H1 (cell line): ENCODE results near the gene DKK1. TPM values are rescaled to one million over a fixed set of nuclear protein-coding genes. Genes with fewer than 3 reads are reported as not detected.

Experiments
- CTCF ChIA-PET: fragments of 300-600 bp; sonication (Branson Sonifier 250); formaldehyde crosslinking; loops from one replicate; lab custom pipeline; 2021; ENCODE audit not compliant: partially characterized antibody; lab: Charles Lee
- POLR2A ChIA-PET: fragments of 300-600 bp; sonication (Branson Sonifier 250); formaldehyde crosslinking; loops from one replicate; lab custom pipeline; 2021; ENCODE audit warnings: inconsistent platforms; ENCODE audit not compliant: partially characterized antibody; lab: Charles Lee
- DNase-seq, 2 experiments: peaks; one replicate each; pipeline versions ENCODE4 v3.0.0 to v3.0.0-alpha.2; 2010 to 2022; ENCODE audit warnings: low spot score in 2 of 2, low read depth in 1 of 2, mixed read lengths in 1 of 2
- FAIRE-seq: peaks from 2 replicates; lab custom pipeline; 2011; peaks lifted over from hg19 to GRCh38; lab: Jason Lieb, UNC
- H2AFZ ChIP-seq: 2 replicates; pipeline ENCODE4 v1.8.1; 2012; ENCODE audit warnings: low read length, inconsistent platforms
- H2AK5ac ChIP-seq: 2 replicates; pipeline ENCODE4 v1.6.1; 2013; ENCODE audit warnings: low read depth, low read length
- H2BK120ac ChIP-seq: replicated peaks from 2 replicates; pipeline ENCODE3; 2013; ENCODE audit warnings: low read depth, low read length, inconsistent platforms
- H2BK12ac ChIP-seq: 2 replicates; pipeline ENCODE4 v1.6.1; 2013; ENCODE audit warnings: low read depth, low read length
- H2BK15ac ChIP-seq: 2 replicates; pipeline ENCODE4 v1.6.1; 2013; ENCODE audit warnings: low read length
- H2BK20ac ChIP-seq: 2 replicates; pipeline ENCODE4 v1.6.1; 2013; ENCODE audit warnings: low read length
- H2BK5ac ChIP-seq: 2 replicates; pipeline ENCODE4 v1.6.1; 2013; ENCODE audit warnings: low read depth, low read length
- H3K14ac ChIP-seq: 2 replicates; pipeline ENCODE4 v1.6.1; 2013; ENCODE audit warnings: inconsistent platforms; ENCODE audit not compliant: insufficient read length
- H3K18ac ChIP-seq: 2 replicates; pipeline ENCODE4 v1.6.1; 2013; ENCODE audit warnings: low read length; ENCODE audit errors: extremely low read depth
- H3K23ac ChIP-seq: 2 replicates; pipeline ENCODE4 v1.6.1; 2013; ENCODE audit warnings: inconsistent platforms; ENCODE audit not compliant: insufficient read length
- H3K23me2 ChIP-seq: 2 replicates; pipeline ENCODE4 v1.6.1; 2013; ENCODE audit warnings: low read depth, low read length
- H3K27ac ChIP-seq: 2 replicates; pipeline ENCODE4 v1.6.1; 2011; ENCODE audit warnings: low read depth, low read length, inconsistent platforms
- H3K27me3 ChIP-seq, 4 experiments: replicated peaks in 1 of 4; 1 replicate in 1 of 4; 2 replicates in 3 of 4; pipeline versions ENCODE4 v1.6.1 to v1.8.1; 2011 to 2013; ENCODE audit warnings: low read length in 3 of 4, mild to moderate bottlenecking in 3 of 4, inconsistent platforms in 2 of 4, mixed read lengths in 2 of 4, moderate library complexity in 1 of 4; ENCODE audit not compliant: control insufficient read depth in 3 of 4, insufficient read depth in 3 of 4; ENCODE audit errors: extremely low read depth in 1 of 4
- H3K36me3 ChIP-seq, 4 experiments: 2 replicates each; pipeline versions ENCODE4 v1.6.1 to v1.8.1; 2011 to 2013; ENCODE audit warnings: mild to moderate bottlenecking in 4 of 4, low read length in 3 of 4, moderate library complexity in 2 of 4, control low read depth in 1 of 4, inconsistent platforms in 1 of 4; ENCODE audit not compliant: insufficient read depth in 4 of 4, control insufficient read depth in 2 of 4
- H3K4ac ChIP-seq: replicated peaks from 2 replicates; pipeline ENCODE3; 2013; ENCODE audit warnings: low read length, low read depth, mixed read lengths, inconsistent platforms; ENCODE audit not compliant: insufficient read length
- H3K4me1 ChIP-seq, 4 experiments: replicated peaks in 1 of 4; 1 replicate in 1 of 4; 2 replicates in 3 of 4; pipeline versions ENCODE4 v1.6.1 to v1.8.1; 2011 to 2013; ENCODE audit warnings: low read length in 3 of 4, inconsistent platforms in 2 of 4, mixed read lengths in 1 of 4; ENCODE audit not compliant: insufficient read depth in 4 of 4, control insufficient read depth in 3 of 4
- H3K4me2 ChIP-seq, 2 experiments: 2 replicates each; pipeline versions ENCODE4 v1.6.1 to v1.8.1; 2011 to 2013; ENCODE audit warnings: low read depth in 2 of 2, low read length in 2 of 2, control low read depth in 1 of 2, inconsistent platforms in 1 of 2, mild to moderate bottlenecking in 1 of 2; ENCODE audit not compliant: insufficient read depth in 1 of 2
- H3K4me3 ChIP-seq, 4 experiments: fragments of 200-600, 300-600 bp in 1 of 4; sonication (generic), shearing (Covaris generic), sonication (Bioruptor Twin) in 1 of 4; 2 replicates each; pipeline versions ENCODE4 v1.5.1 to v1.8.1; 2011 to 2016; ENCODE audit warnings: low read length in 4 of 4, low read depth in 3 of 4, control low read depth in 2 of 4, inconsistent platforms in 2 of 4, mild to moderate bottlenecking in 2 of 4, mixed read lengths in 1 of 4, moderate library complexity in 1 of 4; ENCODE audit not compliant: insufficient read depth in 2 of 4; ENCODE audit errors: extremely low read depth in 1 of 4
- H3K56ac ChIP-seq: replicated peaks from 2 replicates; pipeline ENCODE3; 2013; ENCODE audit warnings: low read depth, mild to moderate bottlenecking, mixed read lengths, low read length, inconsistent platforms; ENCODE audit not compliant: insufficient read length
- H3K79me1 ChIP-seq: 2 replicates; pipeline ENCODE4 v1.6.1; 2013; ENCODE audit warnings: low read depth, low read length, control low read depth
- H3K79me2 ChIP-seq, 2 experiments: 2 replicates each; pipeline versions ENCODE4 v1.6.1 to v1.8.1; 2012 to 2013; ENCODE audit warnings: low read length in 2 of 2, mild to moderate bottlenecking in 2 of 2, inconsistent platforms in 1 of 2; ENCODE audit not compliant: insufficient read depth in 2 of 2, control insufficient read depth in 1 of 2
- H3K9ac ChIP-seq, 4 experiments: replicated peaks in 1 of 4; 1 replicate in 1 of 4; 2 replicates in 3 of 4; pipeline versions ENCODE4 v1.6.1 to v1.8.1; 2011 to 2013; ENCODE audit warnings: low read depth in 3 of 4, low read length in 3 of 4, control low read depth in 2 of 4, mild to moderate bottlenecking in 2 of 4, moderate library complexity in 2 of 4, inconsistent platforms in 1 of 4; ENCODE audit errors: extremely low read depth in 1 of 4
- H3K9me3 ChIP-seq, 2 experiments: 2 replicates each; pipeline versions ENCODE4 v1.6.1 to v1.8.1; 2012 to 2013; ENCODE audit warnings: mild to moderate bottlenecking in 2 of 2, moderate library complexity in 2 of 2, control low read depth in 1 of 2, inconsistent platforms in 1 of 2, low read depth in 1 of 2, low read length in 1 of 2, mixed read lengths in 1 of 2; ENCODE audit not compliant: insufficient read depth in 2 of 2
- H4K20me1 ChIP-seq, 2 experiments: replicated peaks in 1 of 2; 2 replicates each; pipeline versions ENCODE3 to v1.8.1; 2011 to 2013; ENCODE audit warnings: inconsistent platforms in 2 of 2, low read length in 2 of 2, mild to moderate bottlenecking in 1 of 2; ENCODE audit not compliant: insufficient read depth in 2 of 2, control insufficient read depth in 1 of 2
- H4K5ac ChIP-seq: 2 replicates; pipeline ENCODE4 v1.6.1; 2013; ENCODE audit warnings: low read length, low read depth, mixed read lengths, inconsistent platforms; ENCODE audit not compliant: insufficient read length
- H4K8ac ChIP-seq: 2 replicates; pipeline ENCODE4 v1.8.0; 2013; ENCODE audit warnings: mild to moderate bottlenecking, moderate library complexity, low read length, inconsistent platforms; ENCODE audit not compliant: insufficient read depth; ENCODE audit errors: extremely low read depth
- H4K91ac ChIP-seq: replicated peaks from 2 replicates; pipeline ENCODE3; 2013; ENCODE audit warnings: low read length, mixed read lengths, inconsistent platforms; ENCODE audit not compliant: insufficient read length
- CHD2 ChIP-seq: IDR thresholded peaks from 2 replicates; pipeline ENCODE4 v1.6.1; 2012; ENCODE audit warnings: low read length, improper control_type of control experiment
- EZH2 ChIP-seq: fragments of 200-600 bp; sonication (generic); IDR thresholded peaks from 2 replicates; pipeline ENCODE4 v1.7.1; 2012; ENCODE audit warnings: low read depth, mild to moderate bottlenecking, moderate library complexity, low read length, inconsistent platforms; ENCODE audit not compliant: severe bottlenecking
- HDAC2 ChIP-seq, 2 experiments: fragments of 300-600 bp in 1 of 2; sonication (generic) in 1 of 2; IDR thresholded peaks; 2 replicates each; pipeline ENCODE4 v1.6.1; 2011 to 2012; ENCODE audit warnings: low read depth in 2 of 2, low read length in 2 of 2, mild to moderate bottlenecking in 2 of 2, moderate library complexity in 2 of 2, borderline replicate concordance in 1 of 2, inconsistent platforms in 1 of 2
- JUN ChIP-seq: IDR thresholded peaks from 2 replicates; pipeline ENCODE4 v1.6.1; 2011; ENCODE audit warnings: low read depth, mild to moderate bottlenecking, improper control_type of control experiment, low read length
- RBBP5 ChIP-seq: IDR thresholded peaks from 2 replicates; pipeline ENCODE4 v1.7.1; 2012; ENCODE audit warnings: low read depth, mild to moderate bottlenecking, inconsistent platforms, low read length, moderate library complexity, borderline replicate concordance
- SIX5 ChIP-seq: IDR thresholded peaks from 2 replicates; pipeline ENCODE4 v1.6.1; 2011; ENCODE audit warnings: mild to moderate bottlenecking, low read depth, low read length
- TBP ChIP-seq: IDR thresholded peaks from 2 replicates; pipeline ENCODE4 v1.6.1; 2011; ENCODE audit warnings: low read depth, low read length, improper control_type of control experiment
- WGBS, 2 experiments: shearing (Covaris generic) in 1 of 2; methylation state at CpG; one replicate each; pipeline versions ENCODE4 v1.1.6 to v1.1.7; 2013 to 2015; ENCODE audit warnings: low lambda C conversion rate in 2 of 2, mixed read lengths in 2 of 2, inconsistent platforms in 1 of 2, low coverage in 1 of 2, missing lambda C conversion rate in 1 of 2; ENCODE audit not compliant: insufficient replicate concordance in 2 of 2, insufficient coverage in 1 of 2, insufficient read length in 1 of 2; ENCODE audit errors: extremely low coverage in 1 of 2, missing lambda C conversion rate in 1 of 2; 5-methylcytosine and 5-hydroxymethylcytosine counted together
- polyA plus RNA-seq, 7 experiments: library from polyadenylated mRNA; depleted of rRNA in 3 of 7; stranded (reverse) in 5 of 7; unstranded in 2 of 7; fragments of >200 nt in 5 of 7; fragments of 200-250 nt in 2 of 7; gene quantifications; 1 replicate in 5 of 7; 2 replicates in 1 of 7; 4 replicates in 1 of 7; pipeline versions ENCODE4 v1.2.1 to v1.2.3, GENCODE V29; 2011 to 2013; ENCODE audit warnings: missing spikeins in 2 of 7, mixed read lengths in 2 of 7
- total RNA-seq: library from RNA; stranded (reverse); fragmentation: NEBNext Ultra II Directional; extraction: Animal tissue kit (Norgen Biotek cat#: 25700); gene quantifications from 2 replicates; pipeline ENCODE4 v1.2.1, GENCODE V29; 2021
- TF ChIP-seq, protein P1 (sequence below): IDR thresholded peaks from 2 replicates; pipeline ENCODE4 v1.6.1; 2012; ENCODE audit warnings: inconsistent platforms

Gene DKK1
- total and polyA plus RNA-seq, 2 of the 8 experiments (the other 6 are each of a cell fraction or from before 2014, with no cell fraction given), result 0.36 to 0.61 TPM

DNA sequence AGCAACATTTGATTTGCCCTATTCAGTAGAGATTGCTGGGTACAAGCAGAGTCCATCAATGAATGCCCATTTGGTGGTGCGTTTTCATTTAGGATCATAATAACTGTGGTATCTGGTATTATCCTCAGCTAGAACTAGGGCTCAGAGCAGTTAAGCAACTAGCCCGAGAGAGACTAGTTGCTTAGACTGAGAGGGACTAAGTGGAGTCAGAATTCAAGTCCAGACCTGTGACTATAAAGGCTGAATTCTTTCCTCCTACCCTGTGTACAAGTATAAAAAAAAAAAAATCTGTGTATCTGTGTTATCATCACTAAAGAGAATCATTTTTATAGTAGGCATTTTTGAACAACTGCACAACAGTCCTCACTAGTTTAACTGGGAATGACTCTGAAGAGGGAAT is 45.3 kb upstream of the DKK1 start:
- no peak overlapping the region for H3K9ac ChIP-seq
- DNase-seq (no peak), FAIRE-seq (no peak)
- no peak overlapping the region for H3K4ac ChIP-seq
- H3K23me2 ChIP-seq, result no peaks in the 10 kb centered on the region
- peaks cover 0 to 5% (median 2%) of the 10 kb centered on the region in 4 experiments; a peak in 2 of 7 replicates for H3K4me1 ChIP-seq
- H3K4me3 ChIP-seq, result no peak overlapping the region
- no peak overlapping the region for H4K5ac ChIP-seq
- H2BK120ac ChIP-seq, result no peak overlapping the region
- no peak overlapping the region for H4K8ac ChIP-seq
- H2AK5ac ChIP-seq, result no peak overlapping the region
- H4K20me1 ChIP-seq, result no peaks in the 10 kb centered on the region
- no peak overlapping the region for H2BK20ac ChIP-seq
- H3K27ac ChIP-seq, result no peak overlapping the region
- no peak overlapping the region for H2BK15ac ChIP-seq
- no peak overlapping the region for H3K18ac ChIP-seq
- H2AFZ ChIP-seq, result no peak overlapping the region
- H3K4me2 ChIP-seq, result no peak overlapping the region
- POLR2A ChIA-PET, result interaction anchor here (0.6 to 1.2 kb wide), 2 partner anchors 208 to 811 kb away, joined by 3 read pairs; no protein-coding TSS in a partner anchor
- no peak overlapping the region for H2BK5ac ChIP-seq
- no peak overlapping the region for H2BK12ac ChIP-seq
- H3K79me1 ChIP-seq, result no peaks in the 10 kb centered on the region
- no peaks in the 10 kb centered on the region for H3K27me3 ChIP-seq
- CTCF ChIA-PET, result interaction anchor here (1.0 kb wide), 1 partner anchor 11 kb away, joined by 3 read pairs; no protein-coding TSS in a partner anchor
- H3K56ac ChIP-seq, result no peak overlapping the region
- H3K23ac ChIP-seq, result no peak overlapping the region
- H4K91ac ChIP-seq, result no peak overlapping the region
- H3K14ac ChIP-seq, result no peak overlapping the region
- TF ChIP-seq RBBP5 (no peak), EZH2 (no peak), CHD2 (no peak), TBP (no peak), HDAC2 (IDR thresholded peaks at IDR 0.05; ENCODE audit: borderline replicate concordance in 1 of 2, low read depth in 2 of 2, low read length in 2 of 2) (no peak), SIX5 (no peak), JUN (no peak)
- TF ChIP-seq, protein P1, sequence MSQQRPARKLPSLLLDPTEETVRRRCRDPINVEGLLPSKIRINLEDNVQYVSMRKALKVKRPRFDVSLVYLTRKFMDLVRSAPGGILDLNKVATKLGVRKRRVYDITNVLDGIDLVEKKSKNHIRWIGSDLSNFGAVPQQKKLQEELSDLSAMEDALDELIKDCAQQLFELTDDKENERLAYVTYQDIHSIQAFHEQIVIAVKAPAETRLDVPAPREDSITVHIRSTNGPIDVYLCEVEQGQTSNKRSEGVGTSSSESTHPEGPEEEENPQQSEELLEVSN, result no peak
- TF ChIP-seq, all 59 proteins: peak for 0
- 86% methylated on average over 2 of the region's 2 CpGs; no CpG with 5 or more reads in 1 of the 2 experiments for WGBS, 2 experiments
- Histone ChIP-seq H3K9me3 (no peaks in the 10 kb centered on the region), H3K36me3 (no peaks in the 10 kb centered on the region), H3K79me2 (no peaks in the 10 kb centered on the region)
